GM12875 (cell line): ENCODE data around the gene ANKFY1.

Experiments used
- H3K4me3 ChIP-seq: one replicate; pipeline ENCODE4 v1.5.1; 2011; ENCODE audit warnings: low read depth, low read length, control low read depth
- CTCF ChIP-seq: IDR thresholded peaks from 2 replicates; pipeline ENCODE4 v1.5.1; 2011; ENCODE audit warnings: low read depth, mild to moderate bottlenecking, control low read depth, inconsistent platforms, low read length, moderate library complexity, borderline replicate concordance; ENCODE audit not compliant: insufficient read depth

The ANKFY1 gene

GRCh38 chr17:4120332-4120731 lies 143.4 kb downstream of the ANKFY1 start:
- H3K4me3 ChIP-seq = no peak overlapping the region
- no peak for TF ChIP-seq CTCF

GRCh38 chr17:4119299-4119698 lies 144.5 kb downstream of the ANKFY1 start:
- no peak for TF ChIP-seq CTCF
- no peak overlapping the region for H3K4me3 ChIP-seq

- H3K4me3 ChIP-seq = no peak overlapping the region
- TF ChIP-seq CTCF = no peak
These were observed 145.6 kb downstream of the ANKFY1 start for GRCh38 chr17:4118015-4118743.

- no peak overlapping the region for H3K4me3 ChIP-seq
- no peak for TF ChIP-seq CTCF
These were observed 147.3 kb downstream of the ANKFY1 start for GRCh38 chr17:4116516-4116915.
